Measurements from ENCODE around the gene PADI4.

PADI4 gene, protein sequence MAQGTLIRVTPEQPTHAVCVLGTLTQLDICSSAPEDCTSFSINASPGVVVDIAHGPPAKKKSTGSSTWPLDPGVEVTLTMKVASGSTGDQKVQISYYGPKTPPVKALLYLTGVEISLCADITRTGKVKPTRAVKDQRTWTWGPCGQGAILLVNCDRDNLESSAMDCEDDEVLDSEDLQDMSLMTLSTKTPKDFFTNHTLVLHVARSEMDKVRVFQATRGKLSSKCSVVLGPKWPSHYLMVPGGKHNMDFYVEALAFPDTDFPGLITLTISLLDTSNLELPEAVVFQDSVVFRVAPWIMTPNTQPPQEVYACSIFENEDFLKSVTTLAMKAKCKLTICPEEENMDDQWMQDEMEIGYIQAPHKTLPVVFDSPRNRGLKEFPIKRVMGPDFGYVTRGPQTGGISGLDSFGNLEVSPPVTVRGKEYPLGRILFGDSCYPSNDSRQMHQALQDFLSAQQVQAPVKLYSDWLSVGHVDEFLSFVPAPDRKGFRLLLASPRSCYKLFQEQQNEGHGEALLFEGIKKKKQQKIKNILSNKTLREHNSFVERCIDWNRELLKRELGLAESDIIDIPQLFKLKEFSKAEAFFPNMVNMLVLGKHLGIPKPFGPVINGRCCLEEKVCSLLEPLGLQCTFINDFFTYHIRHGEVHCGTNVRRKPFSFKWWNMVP

GRCh38 chr1:17307946-17308345 is at the start of gene PADI4:
Gene PADI4, plus strand, starts transcription at chr1:17308197. Its CDS starts 26 bp downstream, at chr1:17308223.
- no peak for DNase-seq

DNA sequence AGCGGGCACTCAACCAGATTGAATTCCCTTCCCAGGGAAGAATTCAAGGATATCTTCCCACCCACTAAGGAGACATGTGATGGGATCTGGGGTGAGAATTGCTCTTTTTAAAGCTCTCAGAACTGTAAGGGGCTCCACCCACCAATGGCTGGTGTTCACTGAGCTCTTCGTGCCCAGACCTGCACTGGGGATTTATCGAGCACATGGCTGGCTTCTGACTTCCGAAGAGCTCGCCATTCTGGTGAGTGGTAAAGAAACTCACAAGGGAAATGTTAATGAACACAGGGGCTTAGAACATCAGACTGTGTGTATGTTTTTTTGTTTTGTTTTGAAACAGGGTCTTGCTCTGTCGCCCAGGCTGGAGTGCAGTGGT is 49.3 kb upstream of the PADI4 start:
- DNase-seq, result no peak

DNA sequence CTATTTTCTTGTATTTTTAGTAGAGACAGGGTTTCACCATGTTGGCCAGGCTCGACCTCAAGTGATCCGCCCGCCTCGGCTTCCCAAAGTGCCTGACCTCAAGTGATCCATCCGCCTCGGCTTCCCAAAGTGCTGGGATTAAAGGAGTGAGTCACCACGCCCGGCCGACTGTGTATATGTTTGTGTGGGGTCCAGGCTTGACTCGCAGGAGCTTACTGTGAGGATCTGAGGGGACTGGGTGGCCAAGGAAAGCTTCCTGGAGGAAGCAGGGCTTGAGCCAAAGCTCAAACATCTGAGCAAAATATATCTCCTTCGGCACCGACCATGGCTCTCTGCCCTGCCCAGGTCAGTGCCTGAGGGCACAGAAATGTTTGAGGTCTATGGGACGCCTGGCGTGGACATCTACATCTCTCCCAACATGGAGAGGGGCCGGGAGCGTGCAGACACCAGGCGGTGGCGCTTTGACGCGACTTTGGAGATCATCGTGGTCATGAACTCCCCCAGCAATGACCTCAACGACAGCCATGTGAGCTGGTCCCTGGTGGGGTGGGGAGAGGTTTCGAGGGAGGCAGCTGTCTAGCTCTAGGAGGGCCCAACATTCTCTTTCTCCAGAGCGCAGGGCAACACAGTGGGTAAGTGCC is 48.6 kb upstream of the PADI4 start:
- DNase-seq, result no peak

GRCh38 chr1:17260264-17260663 is 47.7 kb upstream of the PADI4 start:
- no peak for DNase-seq

DNA sequence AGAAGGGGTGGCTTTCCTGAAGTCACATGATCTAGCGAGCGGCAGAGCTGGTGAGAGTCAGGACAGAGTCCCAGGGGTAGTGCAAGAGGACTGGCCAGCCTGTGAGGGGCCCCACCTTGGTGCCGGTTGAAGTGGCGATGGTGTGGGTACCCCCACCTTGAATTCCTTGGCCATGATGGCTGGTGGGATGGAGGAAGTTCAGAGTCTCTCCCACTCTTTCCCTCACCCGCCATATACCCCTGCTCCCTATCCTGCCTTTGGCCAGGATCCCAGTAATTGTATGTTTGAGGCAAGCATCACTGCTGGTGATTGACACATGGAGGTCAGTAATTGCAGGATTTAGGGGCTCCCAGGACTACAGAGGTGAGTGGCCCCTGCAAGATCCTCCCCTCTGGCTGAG is 47.3 kb upstream of the PADI4 start:
- no peak for DNase-seq

DNA sequence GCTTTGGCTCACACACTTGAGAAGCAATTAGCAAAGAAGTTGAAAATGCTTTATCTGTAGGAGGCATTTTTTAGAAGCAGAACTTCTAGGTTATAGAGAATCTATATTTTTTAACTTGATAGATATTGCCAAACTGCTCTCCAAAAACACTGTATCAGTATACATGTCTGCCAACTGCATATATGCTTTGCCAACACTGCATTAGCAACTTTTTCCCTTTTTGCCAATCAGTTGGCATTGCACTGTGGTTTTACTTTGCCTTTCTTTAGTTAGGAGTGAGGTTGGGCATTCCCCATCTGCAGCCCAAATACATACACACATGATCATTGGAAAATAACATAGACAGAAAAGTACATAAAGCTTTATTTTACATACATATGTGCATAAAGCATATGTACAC is 44.1 kb upstream of the PADI4 start:
- DNase-seq, result no peak

GRCh38 chr1:17264470-17264869 is 43.5 kb upstream of the PADI4 start:
- no peak for DNase-seq

- DNase-seq, result no peak
Observed at GRCh38 chr1:17265162-17265561, 42.8 kb upstream of the PADI4 start.

GRCh38 chr1:17265950-17266349 is 42.0 kb upstream of the PADI4 start:
- DNase-seq, result no peak

GRCh38 chr1:17270891-17271765 is 36.9 kb upstream of the PADI4 start:
- DNase-seq, result no peak

DNA sequence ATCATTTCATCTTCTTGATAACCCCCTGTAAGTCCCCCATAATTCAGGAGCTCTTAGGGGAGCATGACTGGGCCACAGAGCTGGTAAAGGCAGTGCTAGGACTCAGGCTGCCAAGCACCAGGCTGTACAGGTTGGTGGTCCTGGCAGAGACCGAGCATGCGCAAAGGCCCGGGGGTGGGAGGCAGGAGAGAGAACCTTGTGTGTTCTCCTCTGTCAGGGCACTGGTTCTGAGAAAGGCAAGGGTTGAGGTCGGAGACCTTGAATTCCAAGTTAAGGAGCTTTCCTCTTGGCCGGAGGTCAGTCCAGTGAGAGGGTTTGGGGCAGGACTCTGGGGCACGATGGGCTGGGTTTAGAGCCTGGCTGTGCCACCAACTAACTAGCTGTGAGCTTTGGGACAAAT is 35.9 kb upstream of the PADI4 start:
- no peak for DNase-seq

- DNase-seq, result no peak
Observed at GRCh38 chr1:17272646-17273045, 35.4 kb upstream of the PADI4 start.

DNA sequence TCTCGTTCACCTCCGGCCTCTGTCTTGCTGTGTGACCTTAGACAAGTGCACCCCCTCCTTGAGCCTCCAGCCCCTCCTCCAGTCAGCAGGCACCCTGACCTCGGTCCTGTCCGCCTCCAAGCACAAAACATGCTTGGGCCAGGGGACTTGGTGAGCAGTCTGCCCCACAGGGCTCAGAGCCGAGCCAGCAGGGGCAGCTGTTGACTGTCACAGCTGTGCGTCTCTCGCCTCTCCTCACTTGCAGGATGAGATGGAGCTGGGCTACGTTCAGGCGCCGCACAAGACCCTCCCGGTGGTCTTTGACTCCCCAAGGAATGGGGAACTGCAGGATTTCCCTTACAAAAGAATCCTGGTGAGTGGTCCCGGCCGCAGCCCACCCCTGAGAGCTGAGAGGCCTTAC is 34.9 kb upstream of the PADI4 start:
- no peak for DNase-seq

DNA sequence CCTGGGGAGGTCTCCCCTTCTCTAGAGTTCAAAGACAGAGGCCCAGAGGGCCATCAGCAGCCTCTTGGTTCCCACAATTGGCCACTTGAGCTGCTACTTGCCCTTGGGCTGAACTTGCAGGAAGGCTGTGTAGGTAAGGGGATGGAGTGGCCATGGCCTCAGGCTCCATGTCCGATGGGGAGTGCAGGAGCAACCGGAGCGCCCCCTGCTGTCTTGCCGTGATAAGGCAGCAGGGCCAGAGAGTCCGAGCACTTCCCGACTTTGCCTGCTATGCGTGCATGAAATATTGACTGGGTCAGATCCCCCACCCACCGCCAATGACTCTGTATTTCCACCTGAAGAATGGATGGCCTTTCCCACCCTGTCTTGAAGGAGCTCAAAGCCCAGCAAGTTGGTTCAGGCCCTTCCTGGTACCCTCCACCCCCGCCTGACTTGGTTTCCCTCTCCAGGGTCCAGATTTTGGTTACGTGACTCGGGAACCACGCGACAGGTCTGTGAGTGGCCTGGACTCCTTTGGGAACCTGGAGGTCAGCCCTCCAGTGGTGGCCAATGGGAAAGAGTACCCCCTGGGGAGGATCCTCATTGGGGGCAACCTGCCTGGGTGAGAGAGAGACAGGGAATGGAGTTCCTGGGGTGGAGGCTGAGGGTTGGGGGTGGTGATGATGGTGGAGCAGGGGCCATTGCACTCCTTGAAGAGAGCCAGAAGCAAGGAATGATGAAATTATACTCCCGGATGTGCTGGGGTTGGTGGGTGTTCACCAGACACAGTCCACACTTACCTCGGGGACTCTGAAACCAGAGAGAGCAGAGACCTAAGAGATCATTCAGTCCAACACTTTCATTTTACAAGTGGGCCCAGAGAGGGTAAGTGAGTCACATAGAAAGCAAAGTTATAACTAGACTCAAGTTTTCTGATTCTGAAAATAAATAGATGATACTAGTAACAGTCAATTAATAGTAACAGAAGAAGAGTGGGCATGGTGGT is 33.5 kb upstream of the PADI4 start:
- DNase-seq, result no peak

GRCh38 chr1:17276568-17276967 is 31.4 kb upstream of the PADI4 start:
- no peak for DNase-seq

DNA sequence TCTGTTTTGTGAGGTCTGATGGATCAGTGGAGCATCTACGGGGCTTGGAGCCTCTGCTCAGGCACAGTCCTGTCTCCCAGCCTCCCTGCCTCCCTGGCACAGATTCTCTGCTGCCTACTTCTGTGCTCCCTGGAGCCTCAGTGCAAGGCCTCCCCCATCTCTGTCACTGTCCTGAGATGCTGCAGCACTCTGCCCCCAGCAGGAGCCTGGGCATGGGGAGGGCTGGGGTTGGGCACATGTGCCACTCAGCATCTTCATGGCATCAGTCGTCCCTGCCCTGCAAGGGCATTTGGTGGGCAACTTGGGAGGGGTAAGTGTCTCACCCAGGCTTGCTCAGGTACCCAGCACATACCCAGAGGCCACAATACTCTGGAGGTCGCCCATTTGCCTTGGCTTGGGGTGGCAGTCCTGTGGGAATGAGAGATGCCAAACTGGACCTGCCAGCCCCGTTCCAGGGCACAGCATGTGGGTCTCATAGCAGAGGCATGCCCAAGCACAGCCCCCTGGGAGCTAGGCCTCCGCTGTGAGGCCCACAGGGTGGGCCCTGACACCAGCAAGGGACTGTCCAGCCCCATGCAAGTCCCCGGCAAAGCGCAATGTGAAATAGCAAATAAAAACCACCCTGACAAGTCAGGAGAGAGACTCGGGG is 30.4 kb upstream of the PADI4 start:
- DNase-seq, result no peak

DNA sequence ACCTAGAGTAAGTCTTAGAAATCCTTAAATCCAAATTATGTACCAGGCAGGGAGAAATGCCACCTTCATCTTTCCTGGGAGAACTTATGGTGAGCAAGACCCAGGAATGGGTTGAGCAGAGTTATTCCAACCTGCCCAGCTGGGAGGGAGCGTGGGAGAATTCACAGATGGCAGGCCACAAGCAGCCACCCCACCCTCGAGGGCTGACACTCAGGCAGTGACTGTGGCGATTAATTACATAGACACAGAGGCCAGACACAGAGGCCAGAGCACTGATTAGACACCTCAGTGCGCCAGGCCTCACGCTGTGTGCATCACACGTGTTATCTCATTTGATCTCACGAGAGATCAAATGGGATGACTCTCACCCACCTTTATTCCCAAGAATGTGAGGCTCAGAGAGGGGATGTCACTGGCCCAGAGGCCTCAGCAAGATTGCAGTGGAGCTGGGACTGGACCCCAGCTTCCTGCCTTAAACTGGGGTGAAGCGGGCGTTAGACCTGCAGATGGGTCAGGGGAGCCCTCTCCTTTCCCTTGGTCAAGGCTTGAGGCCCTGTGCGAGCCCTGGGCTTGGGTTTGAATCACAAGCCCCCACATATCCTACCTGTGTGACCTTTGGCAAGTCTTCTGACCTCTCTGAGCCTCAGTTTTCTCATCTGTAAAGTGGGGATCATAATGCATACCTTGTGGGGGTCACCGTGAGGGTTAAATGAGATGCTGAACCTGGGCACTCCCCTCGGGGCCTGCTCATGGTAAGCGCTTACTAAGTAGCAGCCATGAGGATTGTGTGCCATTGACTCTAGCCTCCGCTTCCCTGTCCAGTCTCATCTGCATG is 28.8 kb upstream of the PADI4 start:
- no peak for DNase-seq

DNA sequence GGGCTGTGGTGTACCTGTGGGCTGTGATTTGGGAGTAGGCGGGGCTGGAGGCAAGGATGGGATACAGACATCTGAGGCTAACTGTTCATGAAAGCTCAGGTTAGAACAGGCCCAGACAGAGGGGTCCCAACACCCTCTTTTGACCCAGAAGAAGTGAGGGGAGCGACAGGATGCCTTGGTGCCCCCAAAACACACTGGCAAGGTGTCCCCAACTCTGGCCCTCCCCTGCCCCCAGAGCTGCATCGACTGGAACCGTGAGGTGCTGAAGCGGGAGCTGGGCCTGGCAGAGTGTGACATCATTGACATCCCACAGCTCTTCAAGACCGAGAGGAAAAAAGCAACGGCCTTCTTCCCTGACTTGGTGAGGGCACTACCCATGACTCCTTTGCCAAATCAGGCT is 27.6 kb upstream of the PADI4 start:
- no peak for DNase-seq

DNA sequence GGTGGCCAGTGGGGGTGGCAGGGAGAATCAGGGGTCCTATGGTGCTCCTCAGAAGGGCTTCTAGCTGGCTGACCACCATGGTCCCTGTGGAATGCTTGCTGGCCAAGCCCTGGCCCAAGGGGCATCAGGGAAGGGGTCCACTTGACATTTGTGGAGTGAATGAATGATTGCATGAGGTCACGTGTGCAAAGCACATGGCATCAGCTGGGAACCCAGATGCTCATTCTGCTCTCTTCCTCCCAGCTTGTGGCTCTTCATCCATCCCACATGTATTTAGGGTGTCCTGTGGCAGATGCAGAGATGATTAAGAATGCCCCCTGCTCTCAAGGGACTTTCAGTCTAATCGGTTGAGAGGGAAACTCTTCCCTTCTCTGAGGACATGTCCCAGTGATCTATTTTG is 27.1 kb upstream of the PADI4 start:
- DNase-seq, result no peak

DNA sequence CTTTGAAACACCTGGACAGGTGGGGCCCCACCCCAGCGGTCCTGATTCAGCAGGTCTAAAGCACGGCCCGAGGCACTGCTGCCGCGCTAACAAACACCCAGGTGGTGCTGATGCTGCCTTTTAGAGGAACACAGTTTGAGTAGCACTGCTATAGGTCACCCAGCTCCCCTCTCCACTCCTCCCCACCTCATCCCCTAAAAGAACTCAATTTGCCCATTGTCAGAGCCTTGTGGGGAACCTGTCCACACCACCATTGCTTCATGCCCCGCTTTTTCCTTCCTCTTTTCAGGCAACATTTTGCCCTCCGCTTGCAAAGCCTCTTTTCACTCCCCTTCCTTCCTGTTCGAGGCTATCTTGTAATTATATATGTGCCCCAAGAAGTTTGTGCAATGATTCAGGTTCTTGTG is 26.2 kb upstream of the PADI4 start:
- no peak for DNase-seq

Data from T1000 (cell line).